ENCODE data around the gene SGMS1.
"Not testable (repeated sequence)": the region's sequence is repeated elsewhere in the genome, so short reads cannot be mapped to it uniquely, and the experiment has no call there.

SGMS1 gene

GRCh38 chr10:50437248-50437647 is 186.5 kb downstream of the SGMS1 start:
- DNase-seq (ENCODE audit: extremely low read depth in 1 of 2, low read depth in 1 of 2), result no peak

- DNase-seq (ENCODE audit: extremely low read depth in 1 of 2, low read depth in 1 of 2), result no peak
Measured at GRCh38 chr10:50436805-50437204, 187.0 kb downstream of the SGMS1 start.

- no peak for DNase-seq (ENCODE audit: extremely low read depth in 1 of 2, low read depth in 1 of 2)
Measured at GRCh38 chr10:50432211-50433009, 191.3 kb downstream of the SGMS1 start.

- no peak for DNase-seq (ENCODE audit: extremely low read depth in 1 of 2, low read depth in 1 of 2)
Measured at GRCh38 chr10:50431791-50432190, 192.0 kb downstream of the SGMS1 start.

- no peak for DNase-seq (ENCODE audit: extremely low read depth in 1 of 2, low read depth in 1 of 2)
Measured at GRCh38 chr10:50431133-50431532, 192.6 kb downstream of the SGMS1 start.

- DNase-seq (ENCODE audit: extremely low read depth in 1 of 2, low read depth in 1 of 2), result no peak
Measured at GRCh38 chr10:50426485-50426884, 197.3 kb downstream of the SGMS1 start.

- not testable (repeated sequence) for DNase-seq (ENCODE audit: extremely low read depth in 1 of 2, low read depth in 1 of 2)
Measured at GRCh38 chr10:50425215-50425614, 198.5 kb downstream of the SGMS1 start.

- no peak for DNase-seq (ENCODE audit: extremely low read depth in 1 of 2, low read depth in 1 of 2)
Measured at GRCh38 chr10:50423448-50423847, 200.3 kb downstream of the SGMS1 start.

GRCh38 chr10:50422259-50422658 is 201.5 kb downstream of the SGMS1 start:
- no peak for DNase-seq (ENCODE audit: extremely low read depth in 1 of 2, low read depth in 1 of 2)

GRCh38 chr10:50421026-50421719 is 202.6 kb downstream of the SGMS1 start:
- DNase-seq (ENCODE audit: extremely low read depth in 1 of 2, low read depth in 1 of 2), result no peak

GRCh38 chr10:50420196-50420595 is 203.6 kb downstream of the SGMS1 start:
- no peak for DNase-seq (ENCODE audit: extremely low read depth in 1 of 2, low read depth in 1 of 2)

GRCh38 chr10:50419756-50420155 is 204.0 kb downstream of the SGMS1 start:
- no peak for DNase-seq (ENCODE audit: extremely low read depth in 1 of 2, low read depth in 1 of 2)

- DNase-seq (ENCODE audit: extremely low read depth in 1 of 2, low read depth in 1 of 2), result no peak
Measured at GRCh38 chr10:50419091-50419490, 204.7 kb downstream of the SGMS1 start.

- peak in 1 of 2 donors; percentile 10 for DNase-seq (ENCODE audit: extremely low read depth in 1 of 2, low read depth in 1 of 2)
Measured at GRCh38 chr10:50417886-50418830, 205.6 kb downstream of the SGMS1 start.

- DNase-seq (ENCODE audit: extremely low read depth in 1 of 2, low read depth in 1 of 2), result no peak
Measured at GRCh38 chr10:50417486-50417885, 206.3 kb downstream of the SGMS1 start.

- DNase-seq (ENCODE audit: extremely low read depth in 1 of 2, low read depth in 1 of 2), result no peak
Measured at GRCh38 chr10:50416881-50417280, 206.9 kb downstream of the SGMS1 start.

GRCh38 chr10:50416181-50416824 is 207.5 kb downstream of the SGMS1 start:
- no peak for DNase-seq (ENCODE audit: extremely low read depth in 1 of 2, low read depth in 1 of 2)

- no peak for DNase-seq (ENCODE audit: extremely low read depth in 1 of 2, low read depth in 1 of 2)
Measured at GRCh38 chr10:50415292-50415691, 208.5 kb downstream of the SGMS1 start.

- DNase-seq (ENCODE audit: extremely low read depth in 1 of 2, low read depth in 1 of 2), result no peak
Measured at GRCh38 chr10:50410066-50410811, 213.5 kb downstream of the SGMS1 start.

All from activated CD8-positive, alpha-beta memory T cell treated with anti-CD3 and anti-CD28 coated beads for 1 hour (primary cell).